PC-3 (cell line): ENCODE measurements around the gene MROH9.

Experiments used
- EZH2phosphoT487 ChIP-seq: fragments of 300-600 bp; sonication (generic); IDR thresholded peaks from 2 replicates; pipeline ENCODE4 v1.6.1; 2018; ENCODE audit warnings: mild to moderate bottlenecking, antibody characterized with exemption, low read length, borderline replicate concordance
- TF ChIP-seq, protein P1 (sequence below): fragments of 300-600 bp; sonication (generic); conservative IDR thresholded peaks from 2 replicates; pipeline ENCODE4 v1.5.1; 2017; ENCODE audit warnings: antibody characterized with exemption, low read depth, mild to moderate bottlenecking, low read length

DNA sequence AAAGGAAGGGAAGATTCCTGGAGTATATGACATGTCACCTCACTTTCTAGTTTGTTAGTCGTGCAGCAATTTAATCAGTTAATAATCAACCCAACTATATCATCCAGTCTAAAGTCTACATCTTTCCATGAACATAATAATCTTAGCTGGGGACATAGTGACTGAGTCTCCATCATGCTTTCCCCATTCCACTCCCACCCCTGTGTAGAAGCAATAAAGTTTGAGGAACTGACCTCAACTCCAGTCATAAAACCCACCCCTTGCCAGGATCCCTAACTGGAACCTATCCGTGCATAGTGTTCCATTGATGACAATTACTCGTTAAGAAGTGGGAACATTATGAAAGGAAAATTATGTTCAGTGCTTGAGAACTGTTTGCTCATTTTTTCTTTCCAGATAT lies 48.9 kb upstream of the MROH9 start:
- TF ChIP-seq, protein P1, sequence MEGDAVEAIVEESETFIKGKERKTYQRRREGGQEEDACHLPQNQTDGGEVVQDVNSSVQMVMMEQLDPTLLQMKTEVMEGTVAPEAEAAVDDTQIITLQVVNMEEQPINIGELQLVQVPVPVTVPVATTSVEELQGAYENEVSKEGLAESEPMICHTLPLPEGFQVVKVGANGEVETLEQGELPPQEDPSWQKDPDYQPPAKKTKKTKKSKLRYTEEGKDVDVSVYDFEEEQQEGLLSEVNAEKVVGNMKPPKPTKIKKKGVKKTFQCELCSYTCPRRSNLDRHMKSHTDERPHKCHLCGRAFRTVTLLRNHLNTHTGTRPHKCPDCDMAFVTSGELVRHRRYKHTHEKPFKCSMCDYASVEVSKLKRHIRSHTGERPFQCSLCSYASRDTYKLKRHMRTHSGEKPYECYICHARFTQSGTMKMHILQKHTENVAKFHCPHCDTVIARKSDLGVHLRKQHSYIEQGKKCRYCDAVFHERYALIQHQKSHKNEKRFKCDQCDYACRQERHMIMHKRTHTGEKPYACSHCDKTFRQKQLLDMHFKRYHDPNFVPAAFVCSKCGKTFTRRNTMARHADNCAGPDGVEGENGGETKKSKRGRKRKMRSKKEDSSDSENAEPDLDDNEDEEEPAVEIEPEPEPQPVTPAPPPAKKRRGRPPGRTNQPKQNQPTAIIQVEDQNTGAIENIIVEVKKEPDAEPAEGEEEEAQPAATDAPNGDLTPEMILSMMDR = no peak
- TF ChIP-seq EZH2phosphoT487 = no peak
